Progenitor cell of endocrine pancreas (in vitro differentiated cells): ENCODE results near the gene LDLRAD4. TPM values are rescaled to one million over a fixed set of nuclear protein-coding genes. Genes with fewer than 3 reads are reported as not detected.

ENCODE experiments used
- DNase-seq: peaks from one replicate; pipeline ENCODE4 v3.0.0; 2021; ENCODE audit warnings: low spot score; ENCODE audit not compliant: unreplicated experiment
- H3K27ac Mint-ChIP-seq: 2 replicates; pipeline ENCODE4 v1.8.0; 2021; ENCODE audit warnings: mild to moderate bottlenecking, moderate library complexity, mixed read lengths
- H3K27me3 Mint-ChIP-seq: 2 replicates; pipeline ENCODE4 v1.8.0; 2021; ENCODE audit warnings: mixed read lengths
- H3K36me3 Mint-ChIP-seq: 2 replicates; pipeline ENCODE4 v1.8.0; 2022; ENCODE audit warnings: mixed read lengths; ENCODE audit not compliant: insufficient read depth
- H3K4me1 Mint-ChIP-seq: 2 replicates; pipeline ENCODE4 v1.8.0; 2021; ENCODE audit warnings: low read depth, mixed read lengths
- H3K4me3 Mint-ChIP-seq: 2 replicates; pipeline ENCODE4 v1.8.0; 2021; ENCODE audit warnings: low read depth, mild to moderate bottlenecking, moderate library complexity, mixed read lengths
- H3K9me3 Mint-ChIP-seq: 2 replicates; pipeline ENCODE4 v1.8.0; 2021; ENCODE audit warnings: low read depth, mixed read lengths
- total RNA-seq: library from RNA; stranded (reverse); gene quantifications from 2 replicates; pipeline ENCODE4 v1.2.1, GENCODE V29; 2021
- TF ChIP-seq, protein P1 (sequence below): fragments of 200-600 bp; sonication (generic); IDR thresholded peaks from one replicate; pipeline ENCODE4 v1.5.0; 2021; ENCODE audit warnings: antibody characterized with exemption, mild to moderate bottlenecking; ENCODE audit not compliant: unreplicated experiment

Gene LDLRAD4
- total RNA-seq, 1 donor from 2014 or later = 3.8 TPM

GRCh38 chr18:13388586-13389490, 170.3 kb downstream of the LDLRAD4 start:
- H3K27ac Mint-ChIP-seq = no peak overlapping the region
- H3K9me3 Mint-ChIP-seq = no peaks in the 10 kb centered on the region

DNA sequence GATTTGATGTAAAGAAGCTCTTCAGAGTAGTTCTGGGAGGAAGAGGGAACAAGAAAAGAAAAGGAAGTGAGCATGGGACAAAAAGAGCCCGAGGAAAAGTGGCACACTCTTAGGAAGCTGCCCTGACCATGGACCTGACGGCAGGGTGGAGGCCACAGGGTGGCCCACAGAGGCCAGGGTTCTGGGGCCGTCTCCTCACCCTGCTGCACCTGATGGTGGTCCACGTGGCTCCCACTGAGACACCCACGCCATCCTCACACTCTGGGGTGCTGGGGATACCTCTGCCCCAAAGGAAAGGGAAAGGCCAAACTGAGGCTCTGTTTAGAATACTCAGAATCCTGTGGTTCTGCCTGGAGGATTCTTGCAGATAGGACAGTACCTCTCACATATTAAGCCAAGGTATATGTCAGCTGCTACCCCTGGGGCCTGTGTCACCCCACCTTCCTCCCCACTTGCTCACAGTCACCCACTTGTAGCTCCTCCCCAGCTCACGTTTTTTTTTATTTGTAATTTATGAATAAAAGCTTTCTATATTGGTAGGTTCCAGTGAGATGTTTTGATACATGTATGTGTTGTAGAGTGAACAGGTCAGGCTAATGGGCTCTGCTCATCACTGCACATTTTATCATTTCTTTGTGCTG, 171.1 kb downstream of the LDLRAD4 start:
- Mint-ChIP-seq H3K4me3 (no peak overlapping the region), H3K4me1 (peaks cover 8% of the 10 kb centered on the region), H3K27me3 (peaks cover 61% of the 10 kb centered on the region), H3K9me3 (no peaks in the 10 kb centered on the region), H3K27ac (no peak overlapping the region), H3K36me3 (no peaks in the 10 kb centered on the region)
- TF ChIP-seq, protein P1, sequence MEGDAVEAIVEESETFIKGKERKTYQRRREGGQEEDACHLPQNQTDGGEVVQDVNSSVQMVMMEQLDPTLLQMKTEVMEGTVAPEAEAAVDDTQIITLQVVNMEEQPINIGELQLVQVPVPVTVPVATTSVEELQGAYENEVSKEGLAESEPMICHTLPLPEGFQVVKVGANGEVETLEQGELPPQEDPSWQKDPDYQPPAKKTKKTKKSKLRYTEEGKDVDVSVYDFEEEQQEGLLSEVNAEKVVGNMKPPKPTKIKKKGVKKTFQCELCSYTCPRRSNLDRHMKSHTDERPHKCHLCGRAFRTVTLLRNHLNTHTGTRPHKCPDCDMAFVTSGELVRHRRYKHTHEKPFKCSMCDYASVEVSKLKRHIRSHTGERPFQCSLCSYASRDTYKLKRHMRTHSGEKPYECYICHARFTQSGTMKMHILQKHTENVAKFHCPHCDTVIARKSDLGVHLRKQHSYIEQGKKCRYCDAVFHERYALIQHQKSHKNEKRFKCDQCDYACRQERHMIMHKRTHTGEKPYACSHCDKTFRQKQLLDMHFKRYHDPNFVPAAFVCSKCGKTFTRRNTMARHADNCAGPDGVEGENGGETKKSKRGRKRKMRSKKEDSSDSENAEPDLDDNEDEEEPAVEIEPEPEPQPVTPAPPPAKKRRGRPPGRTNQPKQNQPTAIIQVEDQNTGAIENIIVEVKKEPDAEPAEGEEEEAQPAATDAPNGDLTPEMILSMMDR = no peak
- no peak for DNase-seq

More at GRCh38 chr18:13388586-13389490, 170.3 kb downstream of the LDLRAD4 start:
- peaks cover 57% of the 10 kb centered on the region for H3K27me3 Mint-ChIP-seq
- H3K4me3 Mint-ChIP-seq = no peak overlapping the region
- DNase-seq = no peak
- peaks cover 8% of the 10 kb centered on the region for H3K4me1 Mint-ChIP-seq
- TF ChIP-seq, protein P1 = no peak
- H3K36me3 Mint-ChIP-seq = no peaks in the 10 kb centered on the region

DNA sequence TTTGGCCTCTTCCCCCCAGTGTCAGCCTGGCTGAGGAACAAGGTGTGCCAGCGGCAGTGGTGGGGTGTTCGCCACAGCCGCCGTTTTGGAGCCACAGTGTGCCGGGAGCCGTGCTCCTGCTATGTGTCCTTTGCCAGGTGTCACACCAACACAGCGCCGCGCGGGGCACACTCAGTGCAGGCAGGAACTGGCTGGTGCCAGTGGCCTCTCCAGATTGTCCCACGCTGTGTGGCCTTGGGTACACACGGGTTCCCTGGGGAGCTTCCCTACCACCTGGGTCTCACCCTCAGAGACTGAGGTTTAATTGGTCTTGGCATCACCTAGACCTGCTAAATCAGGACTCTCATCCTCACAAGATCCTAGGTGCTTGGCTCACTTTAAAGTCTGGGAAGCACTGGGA, 171.6 kb downstream of the LDLRAD4 start:
- DNase-seq = no peak
- Mint-ChIP-seq H3K27ac (no peak overlapping the region), H3K27me3 (peaks cover 64% of the 10 kb centered on the region), H3K9me3 (no peaks in the 10 kb centered on the region), H3K4me3 (no peak overlapping the region), H3K4me1 (peaks cover 8% of the 10 kb centered on the region), H3K36me3 (no peaks in the 10 kb centered on the region)
- TF ChIP-seq, protein P1 = no peak

GRCh38 chr18:13390711-13391110, 172.2 kb downstream of the LDLRAD4 start:
- Mint-ChIP-seq H3K4me1 (peaks cover 8% of the 10 kb centered on the region), H3K4me3 (no peak overlapping the region), H3K9me3 (no peaks in the 10 kb centered on the region), H3K27me3 (peaks cover 63% of the 10 kb centered on the region), H3K27ac (no peak overlapping the region), H3K36me3 (no peaks in the 10 kb centered on the region)
- TF ChIP-seq, protein P1 = no peak
- DNase-seq = no peak

DNA sequence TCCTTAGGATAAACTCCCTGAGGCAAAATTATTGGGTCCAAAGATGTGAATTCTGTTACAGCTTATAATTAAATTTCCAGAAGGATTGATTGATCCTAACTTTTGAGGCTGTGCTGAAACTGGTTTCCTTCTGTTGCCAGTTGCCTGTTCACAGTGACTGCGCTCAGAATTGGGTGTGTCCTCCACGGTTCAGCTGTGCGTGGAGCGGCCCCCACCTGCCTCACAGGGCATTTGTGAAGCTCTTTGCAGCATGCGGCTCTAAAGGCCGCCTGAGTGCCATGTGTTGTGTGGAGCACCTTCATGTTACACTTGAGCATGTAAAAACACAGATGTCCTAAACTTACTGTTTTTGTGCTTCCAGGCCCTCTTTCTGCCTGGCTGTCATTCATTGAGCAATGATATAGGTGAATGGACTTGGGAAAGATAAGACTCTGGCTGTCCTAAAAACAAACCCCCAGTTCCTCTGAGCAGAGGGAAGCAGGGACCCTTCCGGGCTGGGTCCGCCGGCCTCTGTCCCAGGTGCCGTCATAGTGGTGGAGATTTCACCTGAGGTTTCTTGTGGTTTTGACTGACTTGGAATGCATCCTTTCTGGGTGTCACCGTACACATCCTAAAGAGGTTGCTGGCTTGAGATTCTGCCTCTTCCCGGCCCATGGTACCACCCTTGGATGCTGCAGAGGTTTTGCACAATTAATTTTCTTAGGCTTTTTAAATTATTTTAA, 173.6 kb downstream of the LDLRAD4 start:
- Mint-ChIP-seq H3K9me3 (no peaks in the 10 kb centered on the region), H3K36me3 (no peaks in the 10 kb centered on the region), H3K4me3 (no peak overlapping the region), H3K27ac (no peak overlapping the region), H3K4me1 (peaks cover 8% of the 10 kb centered on the region), H3K27me3 (peaks cover 74% of the 10 kb centered on the region)
- DNase-seq = no peak
- TF ChIP-seq, protein P1 = no peak
